Mesenteric fat pad (tissue), 1 donor: ENCODE measurements around the gene OGDH. TPM values are rescaled to one million over a fixed set of nuclear protein-coding genes. Genes with fewer than 3 reads are reported as not detected.

Experiments used
- DNase-seq: peaks from one replicate; pipeline ENCODE4 v3.0.0-alpha.2; 2020; ENCODE audit warnings: low spot score
- total RNA-seq: library from RNA; stranded (reverse); fragmentation: NEBNext Ultra II Directional; extraction: Animal tissue kit (Norgen Biotek cat#: 25700); gene quantifications from one replicate; pipeline ENCODE4 v1.2.1, GENCODE V29; 2021
- donor health status: DM: yes; HTN: yes; CAD: no.

The OGDH gene
- total RNA-seq, 1 donor from 2014 or later, result 102 TPM

DNA sequence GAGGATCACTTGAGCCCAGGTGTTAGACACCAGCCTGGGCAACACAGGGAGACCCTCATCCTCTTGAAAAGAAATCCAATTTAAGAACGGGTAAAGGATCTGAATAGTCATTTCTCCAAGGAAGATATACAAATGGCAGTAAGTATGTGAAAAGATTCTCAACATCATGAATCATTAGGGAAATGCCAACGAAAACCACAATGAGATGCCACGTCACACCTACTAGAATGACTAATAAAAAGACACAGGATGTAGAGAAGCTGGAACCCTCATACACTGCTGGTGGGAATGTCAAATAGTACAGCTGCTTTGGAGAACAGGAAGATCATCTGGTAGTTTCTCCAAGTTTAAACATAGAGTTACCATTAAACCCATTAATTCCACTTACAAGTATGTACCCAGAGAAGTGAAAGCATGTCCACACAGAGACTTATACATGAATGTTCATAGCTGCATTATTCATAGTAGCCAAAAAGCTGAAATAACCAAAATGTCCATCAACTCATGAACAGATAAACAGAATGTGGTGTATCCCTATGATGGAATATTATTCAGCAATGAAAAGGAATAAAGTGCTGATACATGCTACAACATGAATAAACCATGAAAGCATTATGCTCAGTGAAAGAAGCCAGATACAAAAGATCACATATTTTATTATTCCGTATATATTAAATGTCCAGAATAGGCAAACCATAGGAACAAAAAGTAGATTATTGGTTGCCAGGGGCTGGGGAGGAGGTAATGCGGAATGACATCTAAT is 129.2 kb downstream of the OGDH start:
- DNase-seq, result no peak

DNA sequence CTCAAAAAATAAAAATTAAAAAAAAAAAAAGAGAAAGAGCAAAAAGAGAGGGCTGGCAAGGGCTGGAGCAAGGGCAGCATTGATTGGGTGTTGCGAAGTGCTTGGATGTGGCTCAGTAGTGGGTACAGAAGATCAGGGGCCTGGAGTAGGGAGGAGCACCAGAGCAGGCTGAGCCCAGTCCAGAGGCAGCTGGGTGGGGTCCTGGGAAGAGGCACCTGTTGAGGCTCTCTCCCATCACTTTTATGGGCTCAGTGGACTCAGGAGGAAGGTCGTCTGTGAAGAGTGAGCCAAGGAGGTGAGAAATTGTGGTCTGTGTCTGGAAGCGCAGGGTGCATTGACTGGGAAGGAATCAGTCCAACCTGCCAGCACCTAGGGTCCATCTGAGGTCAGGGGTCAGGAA is 130.5 kb downstream of the OGDH start:
- no peak for DNase-seq

DNA sequence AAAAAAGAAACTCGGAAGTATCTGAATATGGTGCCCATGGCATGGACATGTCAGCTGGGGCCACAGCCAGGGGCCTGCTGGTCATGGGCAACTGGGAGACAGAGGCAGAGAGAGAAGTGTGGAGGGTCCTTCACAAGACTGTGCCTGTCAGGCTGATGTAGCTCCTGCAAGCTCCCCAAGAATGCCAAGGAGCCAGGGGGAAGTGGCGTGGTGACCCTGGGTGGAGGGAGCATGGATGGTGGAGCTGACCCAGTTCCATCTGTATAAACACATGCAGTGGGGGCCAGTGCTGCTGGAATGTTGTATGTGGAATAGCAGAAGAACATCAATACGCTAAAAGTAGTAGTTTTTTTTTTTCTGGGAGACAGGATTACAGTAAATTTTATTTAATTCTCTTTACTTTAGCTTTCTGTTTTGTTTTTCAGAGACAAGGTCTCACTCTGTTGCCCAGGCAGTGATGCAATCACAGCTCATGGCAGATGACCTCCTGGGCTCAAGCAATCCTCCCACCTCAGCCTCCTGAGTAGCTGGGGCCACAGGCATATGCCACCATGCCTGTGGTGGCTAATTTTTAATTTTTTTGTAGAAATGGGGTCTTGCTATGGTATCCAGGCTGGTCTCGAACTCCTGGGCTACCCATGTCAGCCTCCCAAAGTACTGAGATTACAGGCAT is 131.8 kb downstream of the OGDH start:
- DNase-seq, result no peak

DNA sequence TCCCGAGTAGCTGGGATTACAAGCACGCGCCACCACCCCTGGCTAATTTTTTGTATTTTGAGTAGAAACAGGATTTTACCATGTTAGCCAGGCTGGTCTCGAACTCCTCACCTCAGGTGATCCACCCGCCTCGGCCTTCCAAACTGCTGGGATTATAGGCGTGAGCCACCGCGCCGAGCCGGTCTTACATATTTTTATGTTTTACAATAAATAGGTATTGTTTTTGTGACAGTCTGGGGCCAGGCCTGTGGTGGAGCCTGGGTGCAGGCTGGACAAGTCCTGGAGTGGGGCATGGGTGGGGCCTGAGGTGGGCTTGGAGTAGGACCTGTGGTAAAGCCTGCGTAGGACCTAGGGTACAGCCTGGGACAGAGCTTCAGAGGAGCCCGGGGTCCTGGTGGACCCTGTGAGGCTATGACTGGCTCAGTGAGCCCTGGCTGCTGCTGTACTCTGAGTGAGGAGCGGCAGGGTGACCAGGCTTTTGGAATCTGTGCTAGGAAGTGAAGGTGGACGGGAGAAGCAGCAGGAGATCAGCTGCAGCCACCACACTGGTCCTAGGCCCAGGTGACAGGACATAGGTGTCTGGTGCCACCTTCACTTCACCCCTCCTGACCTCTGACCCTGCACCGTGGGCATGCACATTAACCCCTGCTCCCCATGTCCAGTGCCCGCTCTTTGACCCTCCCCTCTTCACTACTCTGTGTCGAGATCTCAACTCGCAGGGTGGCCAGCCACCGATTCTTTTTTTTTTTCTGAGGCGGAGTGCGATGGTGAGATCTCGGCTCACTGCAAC is 132.6 kb downstream of the OGDH start:
- no peak for DNase-seq

DNA sequence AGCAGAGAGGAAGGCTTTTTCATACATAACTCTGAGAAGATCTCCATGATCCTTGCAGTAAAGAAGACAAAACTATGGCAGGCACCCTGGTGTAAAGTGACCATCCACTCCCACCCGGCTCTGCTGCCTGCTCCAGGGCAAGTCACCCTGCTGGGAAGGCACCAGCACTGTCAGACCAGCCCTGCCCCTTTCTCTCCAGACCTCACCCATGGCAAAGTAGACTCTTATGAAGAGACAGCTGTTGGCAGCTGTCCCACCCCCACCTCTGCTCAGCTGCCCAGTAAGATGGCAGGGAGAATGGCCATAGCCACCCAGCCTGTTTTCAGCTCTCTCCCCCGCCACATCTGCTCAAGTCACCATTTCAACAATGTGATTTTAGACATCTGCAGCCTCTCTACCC is 133.6 kb downstream of the OGDH start:
- no peak for DNase-seq

DNA sequence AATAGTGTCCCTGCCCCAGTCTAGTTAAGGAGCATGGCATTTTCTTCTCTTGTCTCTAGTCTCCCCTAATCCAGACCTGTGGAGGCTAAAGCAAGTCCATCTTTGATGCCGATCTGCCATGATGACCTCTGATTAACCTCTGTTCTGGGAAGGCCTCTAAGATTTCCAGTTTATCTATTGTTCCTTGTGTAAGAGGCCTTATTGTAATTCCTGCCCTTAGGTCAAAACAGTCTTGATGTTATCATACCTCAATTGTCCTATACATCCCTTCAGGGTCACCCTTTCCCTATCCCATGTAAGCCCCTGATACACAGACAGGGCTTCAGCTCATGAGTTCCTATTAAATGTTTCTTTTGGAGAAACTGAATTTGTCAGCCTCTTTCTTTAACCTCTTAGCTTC is 137.3 kb downstream of the OGDH start:
- no peak for DNase-seq

DNA sequence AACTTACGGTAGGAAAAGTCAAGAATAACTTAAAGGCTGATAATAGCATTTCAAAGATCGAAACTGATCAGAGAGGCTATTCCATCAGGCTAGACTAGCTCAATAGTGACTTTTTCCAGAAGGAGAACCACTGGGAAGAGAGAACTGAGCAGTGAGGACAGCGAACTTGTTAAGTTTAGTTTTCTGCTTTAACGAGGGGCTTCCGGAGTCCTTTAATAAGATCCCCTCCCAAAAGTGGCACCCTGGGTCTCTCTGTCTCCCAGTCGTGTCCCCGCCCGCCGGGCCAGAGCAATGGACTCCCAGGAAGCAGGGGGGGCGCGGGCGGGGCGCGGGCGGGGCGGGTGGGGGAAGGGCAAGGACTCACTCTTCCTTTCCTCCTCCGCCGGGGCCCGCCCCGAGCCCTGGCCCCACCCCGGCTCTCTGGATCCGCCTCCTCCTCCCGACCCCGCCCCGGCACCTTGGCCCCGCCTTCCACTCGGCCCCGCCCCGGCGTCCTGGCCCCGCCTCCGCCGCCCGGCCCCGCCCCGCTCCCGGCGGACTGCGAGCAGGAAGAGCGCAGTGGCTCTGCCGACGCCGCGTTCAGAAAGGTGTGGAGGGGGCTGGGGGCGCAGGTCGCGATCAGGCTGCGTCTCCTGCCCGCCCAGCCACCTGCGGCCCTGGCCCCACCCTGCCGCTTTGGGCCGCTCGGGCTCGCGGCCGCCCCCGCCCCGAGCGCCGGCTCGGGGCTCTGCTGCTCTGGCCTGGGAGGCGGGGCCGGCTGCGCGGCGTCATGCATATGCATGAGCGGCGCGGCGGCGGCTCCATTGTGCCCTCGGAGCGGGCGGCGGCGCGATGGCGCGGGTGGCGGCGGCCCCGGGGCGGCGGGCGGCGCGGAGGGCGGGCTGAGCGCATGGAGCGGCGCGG is 141.9 kb downstream of the OGDH start, which contains the start of gene ZMIZ2:
ZMIZ2 (plus strand) TSS at position 803 of the 903 bp plus-strand sequence. CDS start 7,403 bp downstream, outside the sequence.
- peak; percentile 99 for DNase-seq

DNA sequence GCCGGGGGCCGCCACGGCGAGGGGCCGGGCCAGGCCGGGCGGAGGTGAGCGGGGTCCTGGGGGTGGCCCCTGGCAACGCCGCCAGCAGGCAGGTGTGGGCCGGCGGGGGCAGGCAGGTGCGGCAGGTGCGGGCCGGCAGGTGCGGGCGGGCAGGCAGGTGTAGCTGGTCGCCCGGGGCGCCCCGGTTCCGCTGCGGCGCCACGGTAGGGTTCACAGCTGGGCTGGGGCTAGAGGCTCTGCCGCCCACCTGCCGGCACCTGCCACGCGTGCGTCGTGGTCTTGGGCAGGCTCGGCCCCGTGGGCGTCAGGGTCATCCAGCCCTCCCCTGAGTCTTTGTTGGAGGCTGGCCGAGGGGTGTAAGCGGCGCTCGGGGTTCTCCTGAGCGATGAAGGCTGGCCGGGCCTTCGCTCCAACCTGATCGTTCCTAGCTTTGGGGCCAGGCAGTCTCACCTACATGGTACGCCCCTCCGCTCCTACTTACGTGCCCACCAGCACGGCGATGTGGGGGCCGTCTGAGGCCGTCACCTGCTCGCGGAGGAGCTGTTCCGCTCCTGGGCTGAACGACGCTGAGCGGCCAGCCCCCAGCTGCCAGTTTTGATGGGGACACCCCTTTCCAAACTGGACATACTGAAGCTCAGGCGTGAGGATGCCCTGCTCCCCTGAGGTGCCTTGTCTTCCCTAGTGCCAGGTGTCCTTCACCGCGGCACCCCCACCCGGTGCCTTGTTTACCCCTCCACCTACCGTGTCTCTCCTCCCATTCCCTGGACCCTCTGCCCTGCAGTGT is 142.7 kb downstream of the OGDH start:
- DNase-seq, result no peak

DNA sequence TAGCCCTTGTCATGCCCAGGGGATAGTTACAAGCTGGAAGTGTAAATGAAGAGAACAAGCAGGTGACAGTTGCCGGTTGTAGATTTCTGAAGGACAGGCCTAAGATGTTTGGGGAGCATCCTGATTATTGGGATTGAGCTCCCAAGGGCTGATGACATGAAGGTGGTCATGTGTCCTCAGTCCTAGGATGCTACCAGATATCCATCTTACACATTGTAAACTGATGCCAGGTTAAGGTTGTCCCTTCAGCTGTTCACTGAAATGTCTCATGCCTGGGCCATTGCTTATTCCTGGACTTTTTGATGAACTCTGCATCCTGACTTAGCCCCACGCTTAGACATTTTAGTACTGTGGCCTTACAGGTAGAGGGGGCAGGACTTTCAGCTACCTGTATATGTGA is 143.6 kb downstream of the OGDH start:
- DNase-seq, result no peak

DNA sequence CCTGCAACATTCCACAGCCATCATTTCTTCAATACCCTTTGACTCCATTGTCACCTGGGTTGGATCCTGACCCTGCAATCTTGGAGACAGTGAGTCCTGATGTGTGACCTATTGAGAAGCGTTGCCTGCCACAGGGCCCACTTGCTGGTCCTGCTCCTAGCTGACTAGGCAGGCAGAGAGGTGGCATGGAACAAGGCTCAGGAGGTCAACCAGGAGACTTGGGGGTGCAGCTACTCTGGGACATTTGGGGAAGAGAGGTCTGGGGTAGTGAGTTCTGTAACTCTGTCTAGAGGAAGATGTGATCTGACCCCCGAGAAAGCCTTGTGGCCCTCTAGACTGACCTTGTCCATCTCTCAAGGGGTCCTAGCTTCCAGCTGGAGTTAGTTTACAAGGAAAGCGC is 144.0 kb downstream of the OGDH start:
- no peak for DNase-seq

DNA sequence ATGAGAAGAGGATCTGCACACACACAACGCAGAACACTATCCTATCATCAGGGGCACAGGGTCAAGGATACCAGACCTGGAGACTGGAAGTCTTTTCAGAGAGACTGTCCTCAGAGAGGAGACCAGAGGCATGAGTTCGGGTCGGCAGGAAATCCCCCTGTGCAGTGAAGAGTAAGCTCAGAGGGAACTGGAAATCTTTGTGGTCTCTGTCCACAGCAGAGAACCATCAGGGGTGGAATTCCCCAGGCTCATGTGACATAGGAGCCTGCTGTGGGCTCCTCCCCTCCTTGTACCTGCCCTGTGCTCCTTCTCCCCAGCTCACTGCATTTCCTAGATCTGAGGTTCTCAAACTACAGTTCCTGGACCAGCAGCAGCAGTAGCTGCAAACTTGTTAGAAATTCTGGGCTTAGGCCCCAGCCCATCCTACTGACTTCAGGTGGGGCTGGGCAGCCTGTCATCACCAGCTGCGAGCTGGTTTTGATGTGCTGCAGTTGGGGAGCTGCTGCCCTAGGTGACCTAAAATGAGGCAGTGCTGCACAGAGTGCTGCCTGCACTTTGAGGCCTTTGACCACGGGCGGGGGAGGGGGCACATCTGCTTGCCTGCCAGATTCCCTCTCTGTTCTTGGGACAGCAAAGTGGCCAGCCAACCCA is 144.6 kb downstream of the OGDH start:
- DNase-seq, result no peak

DNA sequence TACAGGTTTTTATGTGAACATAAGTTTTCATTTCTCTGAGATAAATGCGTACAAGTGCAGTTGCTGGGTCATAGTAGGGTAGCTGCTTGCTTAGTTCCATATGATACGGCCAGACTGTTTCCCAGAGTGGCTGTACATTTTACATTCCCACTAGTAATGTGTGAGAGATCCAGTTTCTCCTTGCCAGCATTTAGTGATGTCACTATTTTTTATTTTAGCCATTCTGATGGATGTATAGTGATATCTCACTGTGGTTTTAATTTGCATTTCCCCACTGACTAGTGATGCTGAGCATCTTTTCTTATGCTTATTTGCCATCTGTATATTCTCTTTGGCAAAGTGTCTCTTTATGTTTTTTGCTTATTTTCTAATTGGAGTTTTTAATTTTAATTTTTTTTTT is 146.4 kb downstream of the OGDH start:
- no peak for DNase-seq

DNA sequence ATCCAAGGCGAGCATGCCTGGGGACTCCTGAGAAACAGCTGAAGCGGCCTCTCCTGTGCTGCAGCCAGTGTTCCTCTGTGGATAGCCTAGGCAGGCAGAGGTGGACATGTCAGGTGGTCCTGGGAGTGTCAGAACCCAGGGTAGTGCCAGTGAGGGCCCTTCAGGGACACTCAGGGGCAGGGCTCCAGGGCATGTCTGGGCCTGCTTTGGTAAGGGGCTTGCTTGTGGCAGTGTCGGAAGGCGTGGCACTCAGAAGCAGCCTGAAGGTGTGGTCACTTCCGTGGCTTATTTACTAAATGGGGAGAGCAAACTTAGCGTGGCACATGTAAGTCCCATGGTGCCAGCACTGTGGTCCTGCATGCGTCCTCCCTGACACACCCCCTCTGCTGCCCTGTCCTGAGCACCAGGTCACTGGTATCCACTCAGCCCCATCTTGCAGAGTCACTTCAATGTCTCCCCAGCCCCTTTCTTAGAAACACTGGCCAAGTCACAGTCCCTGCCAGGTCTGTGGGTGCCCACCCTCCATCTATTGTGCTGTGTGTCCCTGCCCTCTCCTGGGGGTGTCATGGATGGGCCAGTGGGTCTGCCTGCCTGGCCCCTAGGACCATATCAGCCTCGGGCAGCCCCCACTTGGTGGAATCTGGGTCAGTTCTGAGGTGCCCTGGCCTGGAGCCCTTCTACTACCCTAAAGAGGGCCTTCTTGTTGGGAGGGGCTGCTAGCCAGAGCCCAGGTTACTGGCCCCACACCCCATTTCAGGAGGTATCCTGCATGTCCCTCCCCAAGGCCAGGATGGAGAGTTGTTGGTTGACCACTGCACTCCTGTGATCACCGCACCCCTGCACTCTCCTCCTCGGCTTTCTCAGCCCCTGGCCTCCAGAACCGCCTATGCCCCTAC is 148.6 kb downstream of the OGDH start:
- no peak for DNase-seq

DNA sequence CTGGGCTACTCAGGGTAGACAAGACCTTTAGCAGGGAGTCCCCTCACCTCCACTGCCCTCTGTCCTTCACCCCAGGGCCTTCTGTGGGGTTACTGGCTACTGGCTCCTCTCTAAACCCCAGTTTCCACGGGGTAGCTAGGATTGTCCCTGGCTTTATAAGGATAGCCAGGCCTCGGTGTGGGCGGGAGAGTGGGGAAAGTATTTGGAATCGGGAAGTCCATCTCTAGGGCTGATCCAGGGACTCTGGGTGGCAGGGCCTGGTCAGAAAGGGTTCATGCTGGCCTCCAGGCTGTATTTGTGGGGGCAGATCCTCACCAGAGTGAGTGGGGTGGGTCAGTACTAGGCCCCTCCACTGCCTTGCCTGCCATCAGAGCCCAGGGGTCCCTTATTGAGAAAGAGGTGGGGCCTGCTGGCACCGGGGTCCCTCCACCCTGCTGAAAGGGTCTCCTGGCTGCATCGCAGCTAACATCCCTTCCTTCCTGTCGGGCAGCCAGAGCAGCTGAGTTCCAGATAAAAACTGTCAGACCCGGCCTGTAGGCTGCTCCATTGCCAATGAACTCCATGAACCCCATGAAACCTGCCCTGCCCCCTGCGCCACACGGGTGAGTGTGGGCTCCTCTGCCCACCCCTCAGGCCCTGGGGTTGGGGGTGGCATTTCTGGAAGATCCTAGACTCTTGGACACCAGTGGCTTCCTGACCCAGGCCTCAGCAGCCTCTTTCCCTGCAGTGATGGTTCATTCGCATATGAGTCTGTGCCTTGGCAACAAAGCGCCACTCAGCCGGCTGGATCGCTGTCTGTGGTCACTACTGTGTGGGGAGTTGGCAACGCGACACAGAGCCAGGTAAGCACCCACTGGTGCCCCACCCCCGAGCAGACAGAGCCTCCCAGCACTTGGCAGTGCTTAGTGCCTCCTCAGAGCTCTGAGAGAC is 149.5 kb downstream of the OGDH start:
- DNase-seq, result no peak

DNA sequence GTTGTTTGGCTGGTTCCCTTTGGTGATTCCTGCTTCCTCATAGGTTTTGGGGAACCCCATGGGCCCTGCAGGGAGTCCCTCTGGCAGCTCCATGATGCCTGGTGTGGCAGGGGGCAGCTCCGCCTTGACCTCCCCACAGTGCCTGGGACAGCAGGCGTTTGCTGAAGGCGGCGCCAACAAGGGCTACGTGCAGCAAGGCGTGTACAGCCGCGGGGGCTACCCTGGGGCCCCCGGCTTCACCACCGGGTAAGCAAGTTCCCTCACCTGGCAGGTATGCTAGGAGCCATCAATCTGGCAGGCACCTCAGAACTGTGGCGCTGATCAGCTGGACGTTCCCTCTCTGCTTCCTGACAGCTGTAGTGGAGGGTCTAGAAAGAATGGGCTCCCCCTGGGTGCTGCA is 150.5 kb downstream of the OGDH start:
- no peak for DNase-seq

DNA sequence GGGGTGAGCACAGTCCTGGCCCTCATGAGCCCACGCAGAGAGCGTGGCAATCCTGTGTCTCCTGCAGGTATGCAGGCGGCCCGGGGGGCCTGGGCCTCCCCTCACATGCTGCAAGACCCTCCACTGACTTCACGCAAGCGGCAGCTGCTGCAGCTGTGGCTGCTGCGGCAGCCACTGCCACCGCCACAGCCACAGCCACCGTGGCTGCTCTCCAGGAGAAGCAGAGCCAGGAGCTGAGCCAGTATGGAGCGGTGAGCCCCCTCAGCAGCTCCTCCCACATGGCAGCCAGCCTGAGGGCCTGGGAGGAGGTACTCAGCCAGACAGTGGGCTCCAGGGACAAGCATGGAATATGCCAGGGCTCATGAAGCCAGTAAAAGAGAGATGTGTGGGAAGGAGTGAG is 150.9 kb downstream of the OGDH start:
- DNase-seq, result no peak

DNA sequence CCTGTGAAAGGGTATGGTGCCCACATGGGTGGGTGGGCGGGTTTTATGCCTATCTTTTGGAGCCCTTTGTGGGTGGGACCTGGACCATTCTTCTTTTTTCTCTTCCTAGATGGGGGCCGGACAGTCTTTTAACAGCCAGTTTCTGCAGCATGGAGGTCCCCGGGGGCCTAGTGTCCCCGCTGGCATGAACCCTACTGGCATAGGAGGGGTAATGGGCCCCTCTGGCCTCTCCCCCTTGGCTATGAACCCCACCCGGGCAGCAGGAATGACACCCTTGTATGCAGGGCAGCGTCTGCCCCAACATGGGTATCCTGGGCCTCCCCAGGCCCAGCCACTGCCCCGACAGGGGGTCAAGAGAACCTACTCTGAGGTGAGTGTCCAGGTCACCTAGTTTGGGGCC is 151.3 kb downstream of the OGDH start:
- no peak for DNase-seq
